PC-3 (cell line): ENCODE measurements around the gene TAS1R3.

Source experiments
- CTCF ChIP-seq: fragments of 300-600 bp; sonication (generic); conservative IDR thresholded peaks from 2 replicates; pipeline ENCODE4 v1.5.1; 2017; ENCODE audit warnings: antibody characterized with exemption, low read depth, mild to moderate bottlenecking, low read length
- EZH2 ChIP-seq: fragments of 300-600 bp; sonication (generic); IDR thresholded peaks from one replicate; pipeline ENCODE4 v1.6.1; 2017; ENCODE audit warnings: antibody characterized with exemption, mild to moderate bottlenecking, low read length; ENCODE audit not compliant: unreplicated experiment
- EZH2phosphoT487 ChIP-seq: fragments of 300-600 bp; sonication (generic); IDR thresholded peaks from 2 replicates; pipeline ENCODE4 v1.6.1; 2018; ENCODE audit warnings: mild to moderate bottlenecking, antibody characterized with exemption, low read length, borderline replicate concordance

GRCh38 chr1:1371364-1371745, 40.3 kb downstream of the TAS1R3 start:
- no peak for TF ChIP-seq EZH2phosphoT487
- no peak for TF ChIP-seq CTCF
- no peak for TF ChIP-seq EZH2
